ENCODE measurements around the gene ESPN.

ESPN gene

DNA sequence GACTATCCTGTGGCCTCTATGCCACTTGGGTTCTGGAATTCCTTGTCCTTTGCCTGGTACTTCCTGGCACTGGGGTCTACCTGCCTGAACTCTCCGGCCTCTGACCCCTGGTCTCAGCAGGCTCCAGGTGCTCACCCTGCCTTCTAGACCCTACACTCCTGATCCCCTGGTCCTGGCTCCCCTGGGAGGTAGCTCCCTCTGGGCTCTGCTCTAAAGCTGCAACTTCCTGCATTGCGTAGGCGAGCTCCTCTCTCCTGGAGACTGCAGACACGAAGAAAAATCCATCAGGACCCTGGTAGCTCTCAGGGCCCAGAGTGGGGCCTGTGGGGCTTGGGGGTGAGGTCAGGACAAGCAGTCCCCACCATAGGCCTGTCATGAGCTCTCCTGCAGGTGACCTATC lies 74.7 kb downstream of the ESPN start:
- DNase-seq = no peak

DNA sequence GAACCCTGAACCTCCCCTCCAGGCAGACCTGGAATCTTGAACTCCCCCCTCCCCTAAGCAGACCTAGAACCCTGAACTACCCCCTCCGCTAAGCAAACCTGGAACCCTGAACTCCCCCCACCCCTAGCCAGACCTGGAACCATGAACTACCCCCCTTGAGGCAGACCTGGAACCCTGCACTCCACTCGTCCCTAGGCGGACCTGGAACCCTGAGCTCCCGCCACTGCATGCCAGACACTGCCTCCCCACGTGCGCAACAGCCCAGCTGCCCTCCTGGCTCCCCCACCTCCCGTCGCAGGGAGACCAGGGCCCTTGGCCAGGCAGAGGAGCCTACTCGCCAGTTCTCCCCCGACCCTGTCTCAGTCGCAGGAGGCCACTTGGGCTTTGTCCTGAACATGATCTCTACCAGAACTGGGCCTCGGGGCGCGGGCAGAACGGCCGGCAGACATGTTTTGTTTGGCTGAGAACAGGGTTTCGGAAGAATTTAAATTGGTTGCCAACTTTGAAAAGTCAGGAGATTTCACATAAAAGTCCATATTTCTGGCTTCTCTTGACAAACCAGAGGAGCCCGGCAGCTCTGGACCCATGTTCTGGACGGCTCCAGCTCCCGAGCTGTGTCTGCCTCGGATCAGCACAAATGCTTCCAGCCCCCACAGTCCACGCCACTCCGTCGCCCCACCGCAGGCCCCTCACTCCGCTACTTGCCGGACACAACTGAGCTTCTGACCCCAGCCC lies 76.1 kb downstream of the ESPN start:
- no peak for DNase-seq

- no peak for DNase-seq
Measured at GRCh38 chr1:6501279-6501813, 76.8 kb downstream of the ESPN start.

DNA sequence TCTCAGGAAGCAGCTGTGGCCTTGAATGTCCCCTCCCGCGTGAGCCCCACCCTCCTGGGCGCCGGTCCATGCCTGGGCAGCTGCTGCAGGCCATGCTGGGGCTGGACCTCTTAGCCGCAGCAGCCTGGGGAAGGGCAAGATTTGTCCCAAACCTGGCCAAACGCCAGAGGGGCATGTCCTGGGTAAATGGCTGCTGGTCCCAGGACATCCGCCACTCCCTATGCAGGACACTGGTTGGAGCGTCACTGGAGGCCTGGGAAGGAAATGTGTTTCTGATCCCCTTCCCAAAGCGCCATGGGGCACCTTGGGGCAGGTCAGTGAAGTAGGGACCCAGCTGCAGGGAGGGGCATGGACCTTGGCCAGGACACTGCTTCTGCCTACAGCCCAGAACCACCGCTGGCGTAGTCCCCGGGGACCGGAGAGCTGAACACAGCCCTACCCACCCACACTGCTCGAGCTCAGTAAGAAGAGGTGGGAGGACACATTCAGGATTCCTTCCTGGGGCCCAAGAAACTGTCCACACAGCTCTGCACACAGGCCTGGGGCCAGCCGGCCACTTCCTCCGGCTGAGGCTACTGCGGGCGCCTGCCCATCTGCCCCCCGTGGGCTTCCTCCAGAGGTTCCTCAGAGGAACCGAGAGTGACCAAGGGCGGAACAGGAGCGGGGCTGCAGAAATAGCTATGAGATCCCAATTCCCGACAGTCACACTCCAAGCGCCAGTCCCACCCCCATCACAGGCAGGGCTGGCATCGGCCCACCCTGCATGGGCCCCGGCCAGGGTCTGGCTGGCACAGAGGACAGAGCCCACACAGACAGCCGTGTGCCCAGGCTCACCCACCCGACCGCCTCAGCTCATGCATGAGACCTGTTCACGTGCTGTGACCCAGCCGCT lies 77.7 kb downstream of the ESPN start:
- DNase-seq = no peak

DNA sequence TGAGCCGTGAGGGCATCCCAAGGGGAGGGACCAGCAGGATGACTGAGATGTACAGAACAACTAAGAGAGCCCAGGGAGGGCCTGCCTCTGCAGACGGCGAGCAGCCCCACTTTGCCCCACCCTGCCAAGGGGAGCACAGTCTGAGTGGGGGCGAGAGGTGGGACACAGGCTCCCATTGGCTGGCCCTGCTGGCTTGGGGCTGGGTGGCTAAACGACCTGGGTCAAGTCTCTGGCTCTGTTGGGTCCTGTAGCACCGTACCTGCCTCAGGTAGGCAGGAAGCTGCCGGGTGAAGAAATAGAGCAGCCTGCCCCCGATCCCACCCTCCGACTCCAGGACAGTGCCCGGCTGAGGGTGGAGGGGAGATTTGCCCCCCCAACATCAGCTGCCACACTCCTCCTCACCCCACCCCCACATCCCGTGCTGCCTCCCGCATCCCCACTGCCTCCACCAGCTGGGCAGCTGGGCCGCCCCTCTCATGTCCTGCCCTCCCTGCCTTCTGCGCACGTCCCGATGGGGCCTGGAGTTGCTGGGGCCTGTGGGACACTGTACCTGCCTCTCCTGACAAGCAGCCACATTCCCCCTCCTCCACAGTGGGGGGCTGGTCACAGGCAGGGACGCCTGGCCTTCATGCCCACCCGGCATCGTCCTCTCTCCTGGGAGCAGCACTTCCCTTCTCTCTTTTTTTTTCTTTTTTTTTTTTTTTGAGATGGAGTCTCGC lies 79.5 kb downstream of the ESPN start:
- no peak for DNase-seq

- DNase-seq = no peak
Measured at GRCh38 chr1:6504887-6505286, 80.3 kb downstream of the ESPN start.

DNA sequence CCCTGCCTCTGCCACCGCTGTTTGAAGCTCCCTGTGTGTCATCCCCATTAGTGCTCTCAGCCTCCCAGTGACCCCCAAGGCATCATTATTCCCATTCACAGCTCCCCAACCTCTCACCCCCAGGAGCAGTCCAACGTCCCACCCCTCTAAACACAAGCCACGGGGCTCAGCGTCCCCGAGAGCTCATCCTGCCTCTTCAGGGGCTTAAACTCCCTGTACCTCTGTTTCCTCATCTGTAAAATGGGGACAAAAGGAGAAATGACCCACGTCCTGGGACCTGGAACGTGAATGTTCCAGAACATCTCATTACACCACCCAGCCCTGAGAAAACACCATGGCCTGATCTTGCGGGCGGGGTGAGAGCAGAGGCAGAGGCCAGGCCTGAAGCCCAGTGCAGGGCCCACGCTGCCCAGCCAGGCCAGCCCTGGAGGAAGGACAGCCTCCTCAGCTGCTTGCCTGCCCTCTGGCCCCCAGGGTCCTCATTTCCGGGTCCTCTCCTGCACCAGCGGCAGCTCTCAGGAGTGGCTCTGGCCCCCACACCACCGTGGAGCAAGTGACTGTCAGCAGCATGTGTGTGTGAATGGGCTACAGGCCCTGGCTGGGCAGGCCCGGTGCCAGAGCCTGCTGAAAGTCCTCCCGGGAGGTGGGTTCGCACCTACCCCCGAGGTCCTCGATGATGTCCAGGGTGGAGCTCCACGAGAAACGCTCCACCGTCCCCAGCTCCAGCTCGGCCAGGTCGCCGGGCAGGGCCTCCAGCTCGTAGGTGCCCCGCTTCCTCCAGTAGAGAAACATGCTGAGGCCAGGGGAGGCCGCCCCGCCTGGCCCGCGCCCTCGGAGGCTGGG lies 81.0 kb downstream of the ESPN start:
- DNase-seq = no peak

GRCh38 chr1:6506210-6507036 lies 81.8 kb downstream of the ESPN start:
- no peak for DNase-seq

GRCh38 chr1:6507037-6507428 lies 82.5 kb downstream of the ESPN start:
- no peak for DNase-seq

- no peak for DNase-seq
Measured at GRCh38 chr1:6507461-6507911, 82.9 kb downstream of the ESPN start.

GRCh38 chr1:6508154-6508815 lies 83.7 kb downstream of the ESPN start:
- no peak for DNase-seq

GRCh38 chr1:6508816-6509189 lies 84.2 kb downstream of the ESPN start:
- DNase-seq = no peak

DNA sequence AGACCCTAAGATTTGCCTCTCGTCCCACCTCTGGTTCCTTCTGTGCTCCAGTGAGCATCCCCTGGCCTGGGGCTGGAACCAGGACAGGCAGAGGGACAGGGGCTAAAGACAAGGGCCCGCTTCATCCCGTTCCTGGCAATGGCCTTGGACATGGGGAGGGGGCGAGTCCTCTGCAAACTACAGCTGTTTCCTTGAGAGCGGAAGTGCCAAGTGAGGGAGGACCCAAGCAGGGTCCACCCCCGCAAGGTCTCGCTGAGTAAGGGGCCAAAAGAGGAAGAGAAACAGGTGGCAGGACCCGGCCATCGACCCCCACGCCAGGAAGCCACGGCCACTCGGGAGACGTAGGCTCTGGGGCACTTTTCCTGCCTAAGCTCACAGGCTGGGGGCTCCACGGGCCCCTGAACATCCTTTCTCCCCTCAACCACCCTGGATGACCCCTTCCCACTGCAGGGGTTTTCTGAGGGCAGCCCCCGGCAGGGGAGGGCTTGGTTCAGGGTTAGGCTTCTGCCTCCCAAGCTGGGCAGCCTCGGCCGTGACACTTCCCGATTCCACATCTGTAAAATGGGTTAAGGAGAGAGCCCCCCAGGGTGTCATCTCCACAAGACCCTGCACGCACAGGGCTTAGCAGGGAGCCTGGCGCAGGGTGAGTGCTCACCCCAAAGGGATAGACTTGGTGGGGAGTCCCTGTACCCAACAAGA lies 84.8 kb downstream of the ESPN start:
- no peak for DNase-seq

DNA sequence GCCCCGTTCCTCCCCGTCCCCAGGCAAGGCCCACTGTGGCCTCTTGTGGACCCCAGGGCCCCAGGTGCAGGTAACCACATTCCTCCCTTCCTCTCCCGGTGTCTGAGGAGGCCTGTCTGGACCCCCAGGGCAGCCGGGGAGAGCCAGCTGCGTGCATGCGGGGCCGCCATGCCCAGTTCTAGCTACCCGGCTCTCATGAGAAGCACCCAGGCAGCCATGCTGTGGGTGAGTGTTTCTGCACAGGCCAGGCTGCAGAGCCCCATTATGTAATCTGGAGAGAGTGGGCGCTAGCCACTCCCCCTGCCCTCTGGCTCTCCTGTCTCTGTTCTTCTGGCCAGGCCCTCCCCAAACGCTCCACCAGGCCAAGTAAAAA lies 85.3 kb downstream of the ESPN start:
- no peak for DNase-seq

DNA sequence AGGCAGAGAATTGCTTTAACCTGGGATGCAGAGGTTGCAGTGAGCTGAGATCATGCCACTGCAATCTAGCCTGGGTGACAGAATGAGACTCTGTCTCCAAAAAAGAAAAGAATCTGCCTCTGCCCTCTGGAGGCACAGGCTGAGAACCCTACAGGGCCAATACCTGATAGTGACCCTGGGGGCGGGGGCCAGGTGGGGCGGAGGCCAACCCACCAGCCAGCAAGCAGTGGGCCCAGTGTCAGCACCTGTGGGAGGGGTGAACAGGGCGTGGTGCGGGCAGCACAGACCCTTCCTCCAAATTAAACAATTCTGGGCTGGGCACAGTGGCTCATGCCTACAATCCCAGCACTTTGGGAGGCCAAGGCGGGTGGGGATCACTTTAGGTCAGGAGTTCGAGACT lies 85.9 kb downstream of the ESPN start:
- DNase-seq = no peak
